ENCODE data around the gene DHRS12.

GRCh38 chr13:51814825-51815650 is 11.1 kb upstream of the DHRS12 start:
- TF ChIP-seq CTCF (IDR thresholded peaks at IDR 0.05), result peak; percentile 64 to 69 (median 68)
- no peak for TF ChIP-seq POLR2A (IDR thresholded peaks at IDR 0.05)

Measured in testis (tissue), 2 donors.